HL-60 (cell line): ENCODE results near the gene SYN1.

ENCODE experiments used
- GABPA ChIP-seq: IDR thresholded peaks from 2 replicates; pipeline ENCODE4 v1.6.1; 2012; ENCODE audit warnings: low read depth
- POLR2AphosphoS5 ChIP-seq: IDR thresholded peaks from 2 replicates; pipeline ENCODE4 v1.6.1; 2012; ENCODE audit warnings: low read depth
- SPI1 ChIP-seq: IDR thresholded peaks from 2 replicates; pipeline ENCODE4 v1.6.1; 2012; ENCODE audit warnings: low read depth, mild to moderate bottlenecking, borderline replicate concordance
- TF ChIP-seq, protein P1 (sequence below): IDR thresholded peaks from one replicate; pipeline ENCODE4 v1.5.1; 2011; ENCODE audit warnings: low read length, control low read depth, inconsistent platforms; ENCODE audit not compliant: insufficient read depth
- TF ChIP-seq, protein P2 (sequence below): IDR thresholded peaks from 2 replicates; pipeline ENCODE4 v1.6.1; 2012; ENCODE audit warnings: low read depth; ENCODE audit not compliant: insufficient replicate concordance

DNA sequence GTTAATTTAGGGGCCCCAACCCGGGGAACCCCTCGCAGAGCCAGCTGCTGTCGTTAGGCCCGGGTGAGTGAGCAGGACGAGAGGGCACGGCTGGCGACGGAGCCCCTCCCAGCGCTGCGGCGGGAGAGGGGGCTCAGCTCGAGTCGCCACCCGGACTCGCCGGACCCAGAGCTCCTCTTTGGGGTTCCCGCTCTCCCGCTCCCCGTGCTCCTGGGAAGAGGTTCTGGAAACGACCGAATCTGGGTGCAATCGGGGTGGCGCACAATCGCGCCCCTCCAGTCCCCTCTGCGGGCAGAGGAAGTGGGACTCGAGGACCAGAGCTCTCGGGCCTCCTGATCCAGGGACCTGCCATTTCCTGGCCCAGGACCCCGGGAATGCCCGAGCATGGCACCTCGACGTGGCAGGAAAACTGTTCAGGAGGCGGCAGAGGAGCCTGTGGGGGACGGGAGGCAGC is 95.9 kb downstream of the SYN1 start:
- TF ChIP-seq, protein P1, sequence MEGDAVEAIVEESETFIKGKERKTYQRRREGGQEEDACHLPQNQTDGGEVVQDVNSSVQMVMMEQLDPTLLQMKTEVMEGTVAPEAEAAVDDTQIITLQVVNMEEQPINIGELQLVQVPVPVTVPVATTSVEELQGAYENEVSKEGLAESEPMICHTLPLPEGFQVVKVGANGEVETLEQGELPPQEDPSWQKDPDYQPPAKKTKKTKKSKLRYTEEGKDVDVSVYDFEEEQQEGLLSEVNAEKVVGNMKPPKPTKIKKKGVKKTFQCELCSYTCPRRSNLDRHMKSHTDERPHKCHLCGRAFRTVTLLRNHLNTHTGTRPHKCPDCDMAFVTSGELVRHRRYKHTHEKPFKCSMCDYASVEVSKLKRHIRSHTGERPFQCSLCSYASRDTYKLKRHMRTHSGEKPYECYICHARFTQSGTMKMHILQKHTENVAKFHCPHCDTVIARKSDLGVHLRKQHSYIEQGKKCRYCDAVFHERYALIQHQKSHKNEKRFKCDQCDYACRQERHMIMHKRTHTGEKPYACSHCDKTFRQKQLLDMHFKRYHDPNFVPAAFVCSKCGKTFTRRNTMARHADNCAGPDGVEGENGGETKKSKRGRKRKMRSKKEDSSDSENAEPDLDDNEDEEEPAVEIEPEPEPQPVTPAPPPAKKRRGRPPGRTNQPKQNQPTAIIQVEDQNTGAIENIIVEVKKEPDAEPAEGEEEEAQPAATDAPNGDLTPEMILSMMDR = no peak
- TF ChIP-seq, protein P2, sequence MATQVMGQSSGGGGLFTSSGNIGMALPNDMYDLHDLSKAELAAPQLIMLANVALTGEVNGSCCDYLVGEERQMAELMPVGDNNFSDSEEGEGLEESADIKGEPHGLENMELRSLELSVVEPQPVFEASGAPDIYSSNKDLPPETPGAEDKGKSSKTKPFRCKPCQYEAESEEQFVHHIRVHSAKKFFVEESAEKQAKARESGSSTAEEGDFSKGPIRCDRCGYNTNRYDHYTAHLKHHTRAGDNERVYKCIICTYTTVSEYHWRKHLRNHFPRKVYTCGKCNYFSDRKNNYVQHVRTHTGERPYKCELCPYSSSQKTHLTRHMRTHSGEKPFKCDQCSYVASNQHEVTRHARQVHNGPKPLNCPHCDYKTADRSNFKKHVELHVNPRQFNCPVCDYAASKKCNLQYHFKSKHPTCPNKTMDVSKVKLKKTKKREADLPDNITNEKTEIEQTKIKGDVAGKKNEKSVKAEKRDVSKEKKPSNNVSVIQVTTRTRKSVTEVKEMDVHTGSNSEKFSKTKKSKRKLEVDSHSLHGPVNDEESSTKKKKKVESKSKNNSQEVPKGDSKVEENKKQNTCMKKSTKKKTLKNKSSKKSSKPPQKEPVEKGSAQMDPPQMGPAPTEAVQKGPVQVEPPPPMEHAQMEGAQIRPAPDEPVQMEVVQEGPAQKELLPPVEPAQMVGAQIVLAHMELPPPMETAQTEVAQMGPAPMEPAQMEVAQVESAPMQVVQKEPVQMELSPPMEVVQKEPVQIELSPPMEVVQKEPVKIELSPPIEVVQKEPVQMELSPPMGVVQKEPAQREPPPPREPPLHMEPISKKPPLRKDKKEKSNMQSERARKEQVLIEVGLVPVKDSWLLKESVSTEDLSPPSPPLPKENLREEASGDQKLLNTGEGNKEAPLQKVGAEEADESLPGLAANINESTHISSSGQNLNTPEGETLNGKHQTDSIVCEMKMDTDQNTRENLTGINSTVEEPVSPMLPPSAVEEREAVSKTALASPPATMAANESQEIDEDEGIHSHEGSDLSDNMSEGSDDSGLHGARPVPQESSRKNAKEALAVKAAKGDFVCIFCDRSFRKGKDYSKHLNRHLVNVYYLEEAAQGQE = no peak
- TF ChIP-seq POLR2AphosphoS5 (no peak), GABPA (no peak), SPI1 (no peak)
